ENCODE measurements around the gene MARK4. TPM values are rescaled to one million over a fixed set of nuclear protein-coding genes. Genes with fewer than 3 reads are reported as not detected.
"Not testable (repeated sequence)": the region's sequence is repeated elsewhere in the genome, so short reads cannot be mapped to it uniquely, and the experiment has no call there.

The MARK4 gene
- total RNA-seq, 8 experiments from 2014 or later = 9.1 to 40.6 (median 14.8) TPM

DNA sequence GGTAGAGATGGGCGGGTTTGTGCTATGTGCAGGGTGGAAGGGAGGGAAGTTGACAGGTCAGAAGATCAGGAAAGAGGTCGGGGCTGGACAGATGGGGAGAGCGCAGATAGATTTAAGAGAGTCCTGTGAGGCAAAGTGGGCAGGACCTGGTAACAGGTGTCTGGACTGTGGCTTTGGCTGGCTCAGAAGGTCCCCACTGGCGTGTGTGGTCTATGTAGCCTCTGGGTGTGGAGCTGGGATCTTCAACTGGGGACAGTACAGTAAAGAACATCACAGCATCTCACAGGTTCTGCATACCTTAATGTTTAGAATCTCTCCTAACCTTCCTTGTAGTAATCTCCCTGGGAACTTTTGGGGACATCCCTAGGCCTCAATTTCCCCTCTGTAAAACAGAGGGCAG, 53.9 kb downstream of the MARK4 start:
- no peaks in the 10 kb centered on the region for H3K4me1 ChIP-seq (replicated peaks in 1 of 2)
- no peak overlapping the region for H3K27ac ChIP-seq
- in situ Hi-C loops (cut with MboI; ENCODE audit: low pct_unique_long_range_greater_than_20kb in 2 of 9, low sequenced_read_pairs in 9 of 9, unreplicated experiment in 9 of 9) = no loop called here
- ATAC-seq (replicated peaks in 6 of 8) = peak in 1 of 8 experiments; percentile 15
- 20 to 100% (median 80%) methylated on average over 1 to 3 of the region's 4 CpGs; no CpG with 5 or more reads in 5 of the 10 experiments for WGBS, 10 experiments
- H3K4me3 ChIP-seq = no peak overlapping the region

DNA sequence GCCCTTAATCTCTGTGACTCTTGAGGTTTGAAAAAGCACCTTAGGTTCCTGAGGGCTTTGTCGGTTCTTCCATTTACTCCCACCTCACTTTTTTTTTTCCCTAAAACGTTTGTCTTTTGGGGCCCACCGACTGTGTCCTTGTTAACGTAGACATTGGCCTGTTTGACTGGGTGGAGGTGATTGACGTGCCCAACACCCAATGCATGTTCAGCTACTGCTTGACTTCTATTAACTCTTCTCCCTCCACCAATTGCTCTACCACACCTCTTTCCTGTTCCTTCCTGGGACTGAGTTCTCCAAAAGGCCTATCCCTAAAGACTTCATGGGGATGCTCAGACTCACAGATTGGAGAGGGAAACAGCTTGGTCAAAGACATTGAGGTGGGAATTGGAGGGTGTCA, 54.4 kb downstream of the MARK4 start:
- WGBS, 10 experiments = 0 to 100% (median 36%) methylated on average over 1 to 5 of the region's 5 CpGs; no CpG with 5 or more reads in 5 of the 10 experiments
- Histone ChIP-seq H3K27ac (no peak overlapping the region), H3K4me1 (replicated peaks in 1 of 2) (no peaks in the 10 kb centered on the region), H3K4me3 (no peak overlapping the region)
- ATAC-seq (replicated peaks in 6 of 8) = peak in 3 of 8 experiments; percentile 5 to 15 (median 8)
- in situ Hi-C loops (cut with MboI; ENCODE audit: low pct_unique_long_range_greater_than_20kb in 2 of 9, low sequenced_read_pairs in 9 of 9, unreplicated experiment in 9 of 9) = no loop called here

GRCh38 chr19:45306040-45306439, 55.0 kb downstream of the MARK4 start:
- ATAC-seq (replicated peaks in 6 of 8) = peak in 1 of 8 experiments; percentile 11
- Histone ChIP-seq H3K27ac (no peak overlapping the region), H3K4me3 (no peak overlapping the region), H3K4me1 (replicated peaks in 1 of 2) (no peaks in the 10 kb centered on the region)
- 8 to 100% (median 60%) methylated on average over 1 to 9 of the region's 9 CpGs; no CpG with 5 or more reads in 1 of the 10 experiments for WGBS, 10 experiments
- in situ Hi-C loops (cut with MboI; ENCODE audit: low pct_unique_long_range_greater_than_20kb in 2 of 9, low sequenced_read_pairs in 9 of 9, unreplicated experiment in 9 of 9) = no loop called here

GRCh38 chr19:45306518-45307027, 55.5 kb downstream of the MARK4 start:
- H3K4me1 ChIP-seq (replicated peaks in 1 of 2) = no peaks in the 10 kb centered on the region
- WGBS, 10 experiments = 49 to 100% (median 93%) methylated on average over 1 to 13 of the region's 18 CpGs; no CpG with 5 or more reads in 4 of the 10 experiments
- H3K27ac ChIP-seq = no peak overlapping the region
- in situ Hi-C loops (cut with MboI; ENCODE audit: low pct_unique_long_range_greater_than_20kb in 2 of 9, low sequenced_read_pairs in 9 of 9, unreplicated experiment in 9 of 9) = no loop called here
- no peak overlapping the region for H3K4me3 ChIP-seq
- peak in 1 of 8 experiments; percentile 69 for ATAC-seq (replicated peaks in 6 of 8)

- in situ Hi-C loops (cut with MboI; ENCODE audit: low pct_unique_long_range_greater_than_20kb in 2 of 9, low sequenced_read_pairs in 9 of 9, unreplicated experiment in 9 of 9) = no loop called here
- 87 to 100% (median 93%) methylated on average over 2 to 7 of the region's 19 CpGs; no CpG with 5 or more reads in 7 of the 10 experiments for WGBS, 10 experiments
- H3K27ac ChIP-seq = no peak overlapping the region
These were observed 56.3 kb downstream of the MARK4 start for GRCh38 chr19:45307361-45307760.

DNA sequence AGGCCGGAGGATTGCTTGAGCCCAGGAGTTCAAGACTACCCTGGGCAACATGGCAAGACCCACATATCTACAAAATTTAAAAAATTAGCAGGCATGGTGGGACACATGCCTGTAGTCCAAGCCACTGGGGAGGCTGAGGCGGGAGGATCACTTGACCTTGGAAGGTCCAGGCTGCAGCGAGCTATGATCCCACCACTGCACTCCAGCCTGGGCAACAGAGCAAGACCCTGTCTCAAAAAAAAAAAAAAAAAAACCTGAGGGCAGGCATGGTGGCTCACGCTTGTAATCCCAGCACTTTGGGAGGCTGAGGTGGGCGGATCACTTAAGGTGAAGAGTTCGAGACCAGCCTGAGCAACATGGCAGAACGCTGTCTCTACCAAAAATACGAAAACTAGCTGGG, 58.3 kb downstream of the MARK4 start:
- ATAC-seq (replicated peaks in 6 of 8); H3K4me3 ChIP-seq; in situ Hi-C loops (cut with MboI; ENCODE audit: low pct_unique_long_range_greater_than_20kb in 2 of 9, low sequenced_read_pairs in 9 of 9, unreplicated experiment in 9 of 9); H3K4me1 ChIP-seq (replicated peaks in 1 of 2); H3K27ac ChIP-seq: not testable (repeated sequence)
- WGBS, 10 experiments = 60 to 100% (median 93%) methylated on average over 1 to 6 of the region's 8 CpGs; no CpG with 5 or more reads in 4 of the 10 experiments

More at GRCh38 chr19:45307361-45307760, 56.3 kb downstream of the MARK4 start:
- no peaks in the 10 kb centered on the region for H3K4me1 ChIP-seq (replicated peaks in 1 of 2)
- no peak for ATAC-seq (replicated peaks in 6 of 8)
- H3K4me3 ChIP-seq = no peak overlapping the region

- H3K4me1 ChIP-seq (replicated peaks in 1 of 2) = no peaks in the 10 kb centered on the region
- H3K27ac ChIP-seq = no peak overlapping the region
- in situ Hi-C loops (cut with MboI; ENCODE audit: low pct_unique_long_range_greater_than_20kb in 2 of 9, low sequenced_read_pairs in 9 of 9, unreplicated experiment in 9 of 9) = no loop called here
- 61% methylated on average over 5 of the region's 18 CpGs; no CpG with 5 or more reads in 9 of the 10 experiments for WGBS, 10 experiments
- peak in 2 of 8 experiments; percentile 11 to 30 for ATAC-seq (replicated peaks in 6 of 8)
- H3K4me3 ChIP-seq = no peak overlapping the region
These were observed 60.5 kb downstream of the MARK4 start for GRCh38 chr19:45311621-45312020.

DNA sequence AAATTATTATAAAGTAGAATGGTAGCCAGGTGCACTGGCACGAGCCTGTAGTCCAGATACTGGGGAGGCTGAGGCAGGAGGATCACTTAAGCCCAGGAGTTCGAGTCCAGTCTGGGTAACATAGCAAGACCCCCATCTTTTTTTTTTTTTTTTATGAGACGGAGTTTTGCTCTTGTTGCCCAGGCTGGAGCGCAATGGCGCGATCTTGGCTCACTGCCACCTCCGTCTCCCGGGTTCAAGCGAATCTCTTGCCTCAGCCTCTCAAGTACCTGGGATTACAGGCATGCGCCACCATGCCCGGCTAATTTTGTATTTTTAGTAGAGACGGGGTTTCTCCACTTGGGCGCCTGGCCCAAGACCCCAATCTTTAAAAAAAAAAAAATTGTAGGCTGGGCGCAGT, 61.2 kb downstream of the MARK4 start:
- in situ Hi-C loops (cut with MboI; ENCODE audit: low pct_unique_long_range_greater_than_20kb in 2 of 9, low sequenced_read_pairs in 9 of 9, unreplicated experiment in 9 of 9); H3K4me3 ChIP-seq; H3K4me1 ChIP-seq (replicated peaks in 1 of 2); ATAC-seq (replicated peaks in 6 of 8); H3K27ac ChIP-seq: not testable (repeated sequence)
- WGBS, 10 experiments = 40 to 100% (median 93%) methylated on average over 1 to 11 of the region's 14 CpGs; no CpG with 5 or more reads in 1 of the 10 experiments

GRCh38 chr19:45314708-45315245, 63.7 kb downstream of the MARK4 start:
- in situ Hi-C loops (cut with MboI; ENCODE audit: low pct_unique_long_range_greater_than_20kb in 2 of 9, low sequenced_read_pairs in 9 of 9, unreplicated experiment in 9 of 9) = no loop called here
- Histone ChIP-seq H3K27ac (no peak overlapping the region), H3K4me3 (no peak overlapping the region), H3K4me1 (replicated peaks in 1 of 2) (no peaks in the 10 kb centered on the region)
- ATAC-seq (replicated peaks in 6 of 8) = no peak
- WGBS, 10 experiments = 58 to 80% (median 70%) methylated on average over 2 to 6 of the region's 8 CpGs; no CpG with 5 or more reads in 6 of the 10 experiments

DNA sequence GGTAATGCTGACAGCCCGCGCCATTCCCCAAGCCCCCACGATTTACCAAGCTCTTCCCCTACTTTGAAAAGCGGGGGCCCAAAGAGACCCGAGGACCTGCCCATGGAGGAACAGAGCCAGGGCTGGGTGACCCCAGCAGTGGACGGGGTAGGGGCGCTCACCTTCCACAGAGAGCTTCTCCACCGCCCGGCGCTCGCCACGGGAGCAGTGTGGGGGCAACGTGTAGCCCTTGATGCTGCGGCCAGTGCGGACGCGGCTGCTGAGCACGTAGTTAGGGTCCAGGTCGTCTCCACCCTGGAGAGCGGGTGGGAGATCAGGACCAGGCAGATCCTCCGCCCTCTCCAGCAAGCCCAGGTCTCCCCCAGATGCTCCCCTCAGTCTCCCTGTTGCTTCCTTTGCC, 64.2 kb downstream of the MARK4 start:
- Histone ChIP-seq H3K4me1 (replicated peaks in 1 of 2) (no peaks in the 10 kb centered on the region), H3K4me3 (no peak overlapping the region), H3K27ac (no peak overlapping the region)
- in situ Hi-C loops (cut with MboI; ENCODE audit: low pct_unique_long_range_greater_than_20kb in 2 of 9, low sequenced_read_pairs in 9 of 9, unreplicated experiment in 9 of 9) = no loop called here
- ATAC-seq (replicated peaks in 6 of 8) = no peak
- 40 to 100% (median 52%) methylated on average over 1 to 4 of the region's 21 CpGs; no CpG with 5 or more reads in 5 of the 10 experiments for WGBS, 10 experiments

- WGBS, 10 experiments = 83 to 90% (median 85%) methylated on average over 2 to 5 of the region's 12 CpGs; no CpG with 5 or more reads in 5 of the 10 experiments
- peaks cover 3 to 19% of the 10 kb centered on the region in 2 donors for H3K4me1 ChIP-seq (replicated peaks in 1 of 2)
- no peak overlapping the region for H3K27ac ChIP-seq
- in situ Hi-C loops (cut with MboI; ENCODE audit: low pct_unique_long_range_greater_than_20kb in 2 of 9, low sequenced_read_pairs in 9 of 9, unreplicated experiment in 9 of 9) = no loop called here
- H3K4me3 ChIP-seq = no peak overlapping the region
- no peak for ATAC-seq (replicated peaks in 6 of 8)
These were observed 70.1 kb downstream of the MARK4 start for GRCh38 chr19:45320997-45321775.

- no peak overlapping the region for H3K27ac ChIP-seq
- WGBS, 10 experiments = 0 to 45% methylated on average over 1 to 2 of the region's 7 CpGs; no CpG with 5 or more reads in 8 of the 10 experiments
- H3K4me3 ChIP-seq = no peak overlapping the region
- in situ Hi-C loops (cut with MboI; ENCODE audit: low pct_unique_long_range_greater_than_20kb in 2 of 9, low sequenced_read_pairs in 9 of 9, unreplicated experiment in 9 of 9) = no loop called here
- peaks cover 3 to 19% of the 10 kb centered on the region in 2 donors for H3K4me1 ChIP-seq (replicated peaks in 1 of 2)
- ATAC-seq (replicated peaks in 6 of 8) = peak in 3 of 8 experiments; percentile 1 to 2 (median 1)
These were observed 70.8 kb downstream of the MARK4 start for GRCh38 chr19:45321848-45322247.

GRCh38 chr19:45322311-45322710, 71.2 kb downstream of the MARK4 start:
- Histone ChIP-seq H3K4me1 (replicated peaks in 1 of 2) (peaks cover 3 to 19% of the 10 kb centered on the region in 2 donors), H3K4me3 (no peak overlapping the region), H3K27ac (no peak overlapping the region)
- 25 to 47% methylated on average over 2 to 3 of the region's 11 CpGs; no CpG with 5 or more reads in 8 of the 10 experiments for WGBS, 10 experiments
- in situ Hi-C loops (cut with MboI; ENCODE audit: low pct_unique_long_range_greater_than_20kb in 2 of 9, low sequenced_read_pairs in 9 of 9, unreplicated experiment in 9 of 9) = no loop called here
- ATAC-seq (replicated peaks in 6 of 8) = peak in 5 of 8 experiments; percentile 25 to 35 (median 28)

Measured in motor neuron (in vitro differentiated cells).